NB4 (cell line): ENCODE data around the gene LLPH.

Source experiments
- POLR2A ChIP-seq: IDR thresholded peaks from 2 replicates; pipeline ENCODE4 v1.6.1; 2011; ENCODE audit warnings: mild to moderate bottlenecking; ENCODE audit not compliant: insufficient read length; ENCODE audit errors: extremely low read depth
- TF ChIP-seq, protein P1 (sequence below): IDR thresholded peaks from one replicate; pipeline ENCODE4 v1.5.1; 2012; ENCODE audit warnings: low read depth, low read length
- TF ChIP-seq, protein P2 (sequence below): IDR thresholded peaks from 2 replicates; pipeline ENCODE4 v1.6.1; 2011; ENCODE audit warnings: low read depth, low read length

DNA sequence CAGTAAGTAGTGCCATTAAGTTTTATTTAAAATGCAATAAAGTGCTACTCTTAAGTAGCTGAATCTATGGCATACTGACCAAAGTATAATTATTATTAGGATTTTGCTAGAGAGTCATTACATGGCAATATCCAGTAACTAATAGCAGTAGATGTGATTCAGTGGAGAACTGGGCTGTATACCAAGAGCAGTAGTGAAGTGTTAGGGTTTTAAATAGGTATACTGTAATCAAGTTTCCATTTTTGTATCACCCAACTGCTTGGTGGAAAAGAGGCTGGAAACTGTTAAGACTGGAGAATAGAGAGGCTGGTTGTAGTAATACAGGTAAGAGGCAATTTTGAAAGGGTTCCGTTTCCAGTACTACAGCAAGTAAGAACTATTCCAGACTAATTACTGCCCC is 13.3 kb upstream of the LLPH start:
- TF ChIP-seq, protein P1, sequence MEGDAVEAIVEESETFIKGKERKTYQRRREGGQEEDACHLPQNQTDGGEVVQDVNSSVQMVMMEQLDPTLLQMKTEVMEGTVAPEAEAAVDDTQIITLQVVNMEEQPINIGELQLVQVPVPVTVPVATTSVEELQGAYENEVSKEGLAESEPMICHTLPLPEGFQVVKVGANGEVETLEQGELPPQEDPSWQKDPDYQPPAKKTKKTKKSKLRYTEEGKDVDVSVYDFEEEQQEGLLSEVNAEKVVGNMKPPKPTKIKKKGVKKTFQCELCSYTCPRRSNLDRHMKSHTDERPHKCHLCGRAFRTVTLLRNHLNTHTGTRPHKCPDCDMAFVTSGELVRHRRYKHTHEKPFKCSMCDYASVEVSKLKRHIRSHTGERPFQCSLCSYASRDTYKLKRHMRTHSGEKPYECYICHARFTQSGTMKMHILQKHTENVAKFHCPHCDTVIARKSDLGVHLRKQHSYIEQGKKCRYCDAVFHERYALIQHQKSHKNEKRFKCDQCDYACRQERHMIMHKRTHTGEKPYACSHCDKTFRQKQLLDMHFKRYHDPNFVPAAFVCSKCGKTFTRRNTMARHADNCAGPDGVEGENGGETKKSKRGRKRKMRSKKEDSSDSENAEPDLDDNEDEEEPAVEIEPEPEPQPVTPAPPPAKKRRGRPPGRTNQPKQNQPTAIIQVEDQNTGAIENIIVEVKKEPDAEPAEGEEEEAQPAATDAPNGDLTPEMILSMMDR, result no peak
- TF ChIP-seq, protein P2, sequence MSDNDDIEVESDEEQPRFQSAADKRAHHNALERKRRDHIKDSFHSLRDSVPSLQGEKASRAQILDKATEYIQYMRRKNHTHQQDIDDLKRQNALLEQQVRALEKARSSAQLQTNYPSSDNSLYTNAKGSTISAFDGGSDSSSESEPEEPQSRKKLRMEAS, result no peak
- no peak for TF ChIP-seq POLR2A
